HEK293 (cell line): ENCODE measurements around the gene MAPK9.

Experiments
- SETDB1 ChIP-seq: IDR thresholded peaks from one replicate; pipeline ENCODE4 v1.6.1; 2017; ENCODE audit warnings: mild to moderate bottlenecking, low read length, moderate library complexity, mixed read lengths; ENCODE audit not compliant: insufficient read length
- ZNF701 ChIP-seq: fragments of 450-650 bp; formaldehyde crosslinking; IDR thresholded peaks from 2 replicates; pipeline ENCODE4 v1.5.1; 2016; ENCODE audit warnings: missing biosample characterization, missing genetic modification characterization
- TF ChIP-seq, protein P1 (sequence below): fragments of 450-650 bp; IDR thresholded peaks from 2 replicates; pipeline ENCODE4 v1.5.1; 2018; ENCODE audit warnings: missing biosample characterization, missing genetic modification characterization
- TF ChIP-seq, protein P2 (sequence below): fragments of 450-650 bp; formaldehyde crosslinking; conservative IDR thresholded peaks from 2 replicates; pipeline ENCODE4 v1.5.1; 2016; ENCODE audit warnings: low read depth, missing biosample characterization, missing genetic modification characterization
- TF ChIP-seq, protein P3 (sequence below): fragments of 450-650 bp; formaldehyde crosslinking; IDR thresholded peaks from 2 replicates; pipeline ENCODE4 v1.5.1; 2017; ENCODE audit warnings: missing biosample characterization, mild to moderate bottlenecking, missing genetic modification characterization, moderate library complexity

DNA sequence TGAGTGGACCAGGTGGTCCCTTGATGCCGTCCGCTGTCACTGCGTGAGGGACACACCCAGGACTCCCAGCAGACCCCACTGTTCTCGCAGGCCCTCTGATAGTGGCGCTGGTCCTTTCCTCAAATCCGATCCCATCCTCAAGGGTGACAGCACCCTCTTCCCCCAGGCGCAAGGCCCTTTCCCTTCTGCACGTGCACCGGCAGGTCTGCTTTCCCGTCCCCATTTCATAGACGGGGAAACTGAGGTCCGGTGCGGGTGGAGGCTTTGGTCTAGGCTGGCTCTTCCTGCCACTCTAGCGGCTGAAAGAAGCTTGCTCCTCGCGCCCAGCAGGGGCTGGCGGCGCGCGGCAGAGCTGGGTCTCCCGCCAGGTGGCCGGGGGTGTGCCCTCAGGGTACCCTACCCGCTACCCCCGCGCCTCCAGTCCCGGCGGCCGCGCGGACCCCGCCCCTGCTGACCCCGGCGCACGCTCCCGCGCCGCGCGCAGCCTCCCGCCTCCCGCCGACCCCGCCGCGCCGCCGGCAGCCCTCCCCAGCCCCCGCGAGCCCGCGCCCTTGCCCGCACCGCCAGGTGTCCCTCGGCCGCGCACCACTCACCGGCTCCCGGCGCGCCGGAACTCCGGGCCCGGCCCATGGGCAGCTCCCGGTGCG lies 83.3 kb downstream of the MAPK9 start:
- TF ChIP-seq ZNF701 (tag by site-specific recombination), result no peak
- TF ChIP-seq, protein P1, sequence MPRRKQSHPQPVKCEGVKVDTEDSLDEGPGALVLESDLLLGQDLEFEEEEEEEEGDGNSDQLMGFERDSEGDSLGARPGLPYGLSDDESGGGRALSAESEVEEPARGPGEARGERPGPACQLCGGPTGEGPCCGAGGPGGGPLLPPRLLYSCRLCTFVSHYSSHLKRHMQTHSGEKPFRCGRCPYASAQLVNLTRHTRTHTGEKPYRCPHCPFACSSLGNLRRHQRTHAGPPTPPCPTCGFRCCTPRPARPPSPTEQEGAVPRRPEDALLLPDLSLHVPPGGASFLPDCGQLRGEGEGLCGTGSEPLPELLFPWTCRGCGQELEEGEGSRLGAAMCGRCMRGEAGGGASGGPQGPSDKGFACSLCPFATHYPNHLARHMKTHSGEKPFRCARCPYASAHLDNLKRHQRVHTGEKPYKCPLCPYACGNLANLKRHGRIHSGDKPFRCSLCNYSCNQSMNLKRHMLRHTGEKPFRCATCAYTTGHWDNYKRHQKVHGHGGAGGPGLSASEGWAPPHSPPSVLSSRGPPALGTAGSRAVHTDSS, result no peak
- TF ChIP-seq, protein P2, sequence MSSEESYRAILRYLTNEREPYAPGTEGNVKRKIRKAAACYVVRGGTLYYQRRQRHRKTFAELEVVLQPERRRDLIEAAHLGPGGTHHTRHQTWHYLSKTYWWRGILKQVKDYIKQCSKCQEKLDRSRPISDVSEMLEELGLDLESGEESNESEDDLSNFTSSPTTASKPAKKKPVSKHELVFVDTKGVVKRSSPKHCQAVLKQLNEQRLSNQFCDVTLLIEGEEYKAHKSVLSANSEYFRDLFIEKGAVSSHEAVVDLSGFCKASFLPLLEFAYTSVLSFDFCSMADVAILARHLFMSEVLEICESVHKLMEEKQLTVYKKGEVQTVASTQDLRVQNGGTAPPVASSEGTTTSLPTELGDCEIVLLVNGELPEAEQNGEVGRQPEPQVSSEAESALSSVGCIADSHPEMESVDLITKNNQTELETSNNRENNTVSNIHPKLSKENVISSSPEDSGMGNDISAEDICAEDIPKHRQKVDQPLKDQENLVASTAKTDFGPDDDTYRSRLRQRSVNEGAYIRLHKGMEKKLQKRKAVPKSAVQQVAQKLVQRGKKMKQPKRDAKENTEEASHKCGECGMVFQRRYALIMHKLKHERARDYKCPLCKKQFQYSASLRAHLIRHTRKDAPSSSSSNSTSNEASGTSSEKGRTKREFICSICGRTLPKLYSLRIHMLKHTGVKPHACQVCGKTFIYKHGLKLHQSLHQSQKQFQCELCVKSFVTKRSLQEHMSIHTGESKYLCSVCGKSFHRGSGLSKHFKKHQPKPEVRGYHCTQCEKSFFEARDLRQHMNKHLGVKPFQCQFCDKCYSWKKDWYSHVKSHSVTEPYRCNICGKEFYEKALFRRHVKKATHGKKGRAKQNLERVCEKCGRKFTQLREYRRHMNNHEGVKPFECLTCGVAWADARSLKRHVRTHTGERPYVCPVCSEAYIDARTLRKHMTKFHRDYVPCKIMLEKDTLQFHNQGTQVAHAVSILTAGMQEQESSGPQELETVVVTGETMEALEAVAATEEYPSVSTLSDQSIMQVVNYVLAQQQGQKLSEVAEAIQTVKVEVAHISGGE (tag by site-specific recombination), result no peak
- TF ChIP-seq SETDB1, result no peak
- TF ChIP-seq, protein P3, sequence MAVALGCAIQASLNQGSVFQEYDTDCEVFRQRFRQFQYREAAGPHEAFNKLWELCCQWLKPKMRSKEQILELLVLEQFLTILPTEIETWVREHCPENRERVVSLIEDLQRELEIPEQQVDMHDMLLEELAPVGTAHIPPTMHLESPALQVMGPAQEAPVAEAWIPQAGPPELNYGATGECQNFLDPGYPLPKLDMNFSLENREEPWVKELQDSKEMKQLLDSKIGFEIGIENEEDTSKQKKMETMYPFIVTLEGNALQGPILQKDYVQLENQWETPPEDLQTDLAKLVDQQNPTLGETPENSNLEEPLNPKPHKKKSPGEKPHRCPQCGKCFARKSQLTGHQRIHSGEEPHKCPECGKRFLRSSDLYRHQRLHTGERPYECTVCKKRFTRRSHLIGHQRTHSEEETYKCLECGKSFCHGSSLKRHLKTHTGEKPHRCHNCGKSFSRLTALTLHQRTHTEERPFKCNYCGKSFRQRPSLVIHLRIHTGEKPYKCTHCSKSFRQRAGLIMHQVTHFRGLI (tag by site-specific recombination), result no peak
